ENCODE results near the gene LRPPRC. TPM values are rescaled to one million over a fixed set of nuclear protein-coding genes. Genes with fewer than 3 reads are reported as not detected.

LRPPRC gene
- total RNA-seq, 1 donor: 57.2 TPM

- DNase-seq (ENCODE audit: insufficient read length, low spot score, missing footprints): no peak
- Histone ChIP-seq H3K4me3 (ENCODE audit: insufficient read depth, low read length) (no peak overlapping the region), H3K36me3 (ENCODE audit: insufficient read depth, low read length) (peaks cover 57% of the 10 kb centered on the region), H3K27ac (ENCODE audit: low read depth, low read length) (no peak overlapping the region), H4K20me1 (ENCODE audit: insufficient read depth, low read length) (no peaks in the 10 kb centered on the region), H3K27me3 (ENCODE audit: insufficient read depth, low read length) (no peaks in the 10 kb centered on the region), H3K4me1 (ENCODE audit: insufficient read depth, low read length) (no peaks in the 10 kb centered on the region), H3K9me3 (ENCODE audit: low read depth, low read length) (no peaks in the 10 kb centered on the region), H3K4me2 (ENCODE audit: insufficient read depth, low read length) (no peak overlapping the region), H2AFZ (ENCODE audit: low read length) (no peak overlapping the region), H3K79me2 (ENCODE audit: insufficient read depth, low read length) (peaks cover 2% of the 10 kb centered on the region)
- no peak for TF ChIP-seq CTCF (IDR thresholded peaks at IDR 0.05; ENCODE audit: extremely low read depth, low read depth, low read length)
These were observed 101.0 kb downstream of the LRPPRC start for GRCh38 chr2:43894743-43895142.

GRCh38 chr2:43890855-43891254, 104.9 kb downstream of the LRPPRC start:
- DNase-seq (ENCODE audit: insufficient read length, low spot score, missing footprints): no peak
- Histone ChIP-seq H2AFZ (ENCODE audit: low read length) (no peak overlapping the region), H3K27me3 (ENCODE audit: insufficient read depth, low read length) (no peaks in the 10 kb centered on the region), H3K9me3 (ENCODE audit: low read depth, low read length) (no peaks in the 10 kb centered on the region), H4K20me1 (ENCODE audit: insufficient read depth, low read length) (no peaks in the 10 kb centered on the region), H3K27ac (ENCODE audit: low read depth, low read length) (no peak overlapping the region), H3K4me2 (ENCODE audit: insufficient read depth, low read length) (no peak overlapping the region), H3K4me3 (ENCODE audit: insufficient read depth, low read length) (no peak overlapping the region), H3K36me3 (ENCODE audit: insufficient read depth, low read length) (peaks cover 53% of the 10 kb centered on the region), H3K4me1 (ENCODE audit: insufficient read depth, low read length) (no peaks in the 10 kb centered on the region), H3K79me2 (ENCODE audit: insufficient read depth, low read length) (no peaks in the 10 kb centered on the region)
- TF ChIP-seq CTCF (IDR thresholded peaks at IDR 0.05; ENCODE audit: extremely low read depth, low read depth, low read length): no peak

DNA sequence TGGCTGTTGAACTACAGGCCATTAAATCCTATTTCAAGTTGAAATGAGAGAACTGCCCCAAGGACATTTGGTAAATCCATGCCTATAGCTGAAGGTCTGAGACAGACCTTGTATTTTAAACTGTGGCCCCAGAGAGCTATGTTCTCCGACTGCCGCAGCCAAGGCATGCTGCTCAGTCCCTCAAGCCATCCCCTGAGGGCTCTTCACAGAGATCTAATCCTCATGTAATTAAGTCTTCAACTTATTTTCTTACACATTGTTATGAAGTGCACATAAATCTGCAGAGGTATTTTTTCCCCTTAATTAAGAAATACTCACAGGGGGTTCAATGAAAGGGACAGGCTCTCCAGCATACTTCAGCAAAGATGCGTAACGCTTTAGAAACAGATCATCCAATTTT, 106.4 kb downstream of the LRPPRC start:
- TF ChIP-seq CTCF (IDR thresholded peaks at IDR 0.05; ENCODE audit: extremely low read depth, low read depth, low read length): no peak
- Histone ChIP-seq H3K36me3 (ENCODE audit: insufficient read depth, low read length) (peaks cover 50% of the 10 kb centered on the region), H3K4me1 (ENCODE audit: insufficient read depth, low read length) (no peaks in the 10 kb centered on the region)

GRCh38 chr2:43887176-43887575, 108.6 kb downstream of the LRPPRC start:
- H3K27ac ChIP-seq (ENCODE audit: low read depth, low read length): no peak overlapping the region
- no peak overlapping the region for H2AFZ ChIP-seq (ENCODE audit: low read length)
- no peak for TF ChIP-seq CTCF (IDR thresholded peaks at IDR 0.05; ENCODE audit: extremely low read depth, low read depth, low read length)
- no peaks in the 10 kb centered on the region for H3K79me2 ChIP-seq (ENCODE audit: insufficient read depth, low read length)
- H3K36me3 ChIP-seq (ENCODE audit: insufficient read depth, low read length): peaks cover 38% of the 10 kb centered on the region
- H3K4me1 ChIP-seq (ENCODE audit: insufficient read depth, low read length): no peaks in the 10 kb centered on the region
- H3K9me3 ChIP-seq (ENCODE audit: low read depth, low read length): no peaks in the 10 kb centered on the region
- H3K4me2 ChIP-seq (ENCODE audit: insufficient read depth, low read length): no peak overlapping the region
- DNase-seq (ENCODE audit: insufficient read length, low spot score, missing footprints): no peak
- no peaks in the 10 kb centered on the region for H4K20me1 ChIP-seq (ENCODE audit: insufficient read depth, low read length)
- H3K4me3 ChIP-seq (ENCODE audit: insufficient read depth, low read length): no peak overlapping the region
- H3K27me3 ChIP-seq (ENCODE audit: insufficient read depth, low read length): no peaks in the 10 kb centered on the region

More for the DNA sequence above, 106.4 kb downstream of the LRPPRC start:
- H3K4me2 ChIP-seq (ENCODE audit: insufficient read depth, low read length): no peak overlapping the region
- no peaks in the 10 kb centered on the region for H4K20me1 ChIP-seq (ENCODE audit: insufficient read depth, low read length)
- no peak overlapping the region for H3K4me3 ChIP-seq (ENCODE audit: insufficient read depth, low read length)
- no peak for DNase-seq (ENCODE audit: insufficient read length, low spot score, missing footprints)
- H3K27ac ChIP-seq (ENCODE audit: low read depth, low read length): no peak overlapping the region
- no peaks in the 10 kb centered on the region for H3K9me3 ChIP-seq (ENCODE audit: low read depth, low read length)
- H3K79me2 ChIP-seq (ENCODE audit: insufficient read depth, low read length): no peaks in the 10 kb centered on the region
- no peaks in the 10 kb centered on the region for H3K27me3 ChIP-seq (ENCODE audit: insufficient read depth, low read length)
- H2AFZ ChIP-seq (ENCODE audit: low read length): no peak overlapping the region

Measured in osteoblast (primary cell).